Stimulated activated CD4-positive, alpha-beta T cell treated with anti-CD3 and anti-CD28 coated beads, Interleukin-2, amount 100 ng/mL, for 48 hours (primary cell): ENCODE data around the gene ANGPTL4.
"Not testable (repeated sequence)": the region's sequence is repeated elsewhere in the genome, so short reads cannot be mapped to it uniquely, and the experiment has no call there.

Source experiments
- DNase-seq, 2 donors: peaks; one replicate each; pipeline ENCODE4 v3.0.0-alpha.2; 2020

ANGPTL4 gene

DNA sequence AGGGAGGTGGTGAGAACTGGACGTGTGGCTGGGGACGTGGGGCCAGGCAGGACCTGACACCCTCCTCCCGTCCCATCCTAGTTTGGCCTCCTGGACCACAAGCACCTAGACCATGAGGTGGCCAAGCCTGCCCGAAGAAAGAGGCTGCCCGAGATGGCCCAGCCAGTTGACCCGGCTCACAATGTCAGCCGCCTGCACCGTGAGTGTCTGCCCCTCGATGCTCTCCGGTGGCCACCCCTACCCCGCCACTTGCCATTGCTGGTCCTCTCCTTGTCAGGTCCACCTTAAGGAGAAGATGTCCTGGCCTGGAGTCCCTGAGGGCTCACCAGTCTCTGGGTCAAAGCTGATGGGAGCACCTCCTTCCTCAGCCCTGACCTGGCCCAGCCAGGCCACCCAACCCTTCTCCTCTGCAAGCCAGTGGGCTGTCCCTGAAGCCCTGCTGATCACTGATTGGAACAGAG is 2.2 kb downstream of the ANGPTL4 start:
- DNase-seq = no peak

DNA sequence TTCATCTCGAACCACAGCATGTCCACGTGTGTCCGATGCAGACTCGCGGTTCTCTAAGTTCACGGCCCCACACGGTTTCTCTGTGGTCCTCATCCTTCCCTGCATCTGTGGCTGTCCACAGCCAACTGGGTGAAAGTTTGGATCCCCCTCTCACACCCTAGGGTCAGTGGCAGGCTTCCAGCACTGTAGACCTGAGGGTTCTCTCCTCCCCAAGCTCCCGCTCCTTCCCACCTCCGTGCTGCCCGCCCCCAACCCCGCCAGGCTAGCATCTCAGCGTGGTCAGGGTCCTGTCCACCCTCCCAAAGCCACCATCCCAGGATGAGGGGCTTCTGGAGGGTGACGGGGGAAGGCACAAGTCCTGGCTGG is 3.0 kb downstream of the ANGPTL4 start:
- DNase-seq = no peak

DNA sequence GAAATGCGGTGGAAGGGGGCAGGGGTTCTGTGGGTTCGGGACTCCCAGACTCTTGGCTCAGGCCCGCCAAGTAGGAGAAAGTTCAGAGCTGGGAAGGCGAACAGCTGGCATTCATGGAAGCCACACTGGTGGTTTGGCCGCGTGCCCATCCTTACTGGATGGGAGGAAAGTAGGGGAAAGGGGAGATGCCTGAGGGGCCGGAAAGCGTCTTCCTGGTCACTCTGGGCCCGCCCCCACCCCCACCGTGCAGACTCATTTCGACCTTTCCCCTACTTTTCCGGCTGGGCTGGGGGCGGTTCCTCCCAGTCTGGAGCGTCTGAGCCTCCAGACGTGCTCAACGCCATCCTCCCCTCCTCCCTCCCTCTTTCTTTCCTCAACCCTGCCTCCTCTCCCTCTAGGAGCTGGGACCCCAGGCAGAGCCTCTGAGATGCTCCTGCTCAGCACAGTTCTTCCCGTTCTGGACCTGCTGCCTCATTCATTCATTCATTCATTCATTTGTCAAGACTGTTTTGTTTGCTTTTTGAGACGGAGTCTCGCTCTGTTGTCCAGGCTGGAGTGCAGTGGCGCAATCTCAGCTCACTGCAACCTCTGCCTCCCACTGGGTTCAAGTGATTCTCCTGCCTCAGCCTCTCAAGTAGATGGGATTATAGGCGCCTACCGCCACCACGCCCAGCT is 3.5 kb downstream of the ANGPTL4 start:
- DNase-seq = no peak

DNA sequence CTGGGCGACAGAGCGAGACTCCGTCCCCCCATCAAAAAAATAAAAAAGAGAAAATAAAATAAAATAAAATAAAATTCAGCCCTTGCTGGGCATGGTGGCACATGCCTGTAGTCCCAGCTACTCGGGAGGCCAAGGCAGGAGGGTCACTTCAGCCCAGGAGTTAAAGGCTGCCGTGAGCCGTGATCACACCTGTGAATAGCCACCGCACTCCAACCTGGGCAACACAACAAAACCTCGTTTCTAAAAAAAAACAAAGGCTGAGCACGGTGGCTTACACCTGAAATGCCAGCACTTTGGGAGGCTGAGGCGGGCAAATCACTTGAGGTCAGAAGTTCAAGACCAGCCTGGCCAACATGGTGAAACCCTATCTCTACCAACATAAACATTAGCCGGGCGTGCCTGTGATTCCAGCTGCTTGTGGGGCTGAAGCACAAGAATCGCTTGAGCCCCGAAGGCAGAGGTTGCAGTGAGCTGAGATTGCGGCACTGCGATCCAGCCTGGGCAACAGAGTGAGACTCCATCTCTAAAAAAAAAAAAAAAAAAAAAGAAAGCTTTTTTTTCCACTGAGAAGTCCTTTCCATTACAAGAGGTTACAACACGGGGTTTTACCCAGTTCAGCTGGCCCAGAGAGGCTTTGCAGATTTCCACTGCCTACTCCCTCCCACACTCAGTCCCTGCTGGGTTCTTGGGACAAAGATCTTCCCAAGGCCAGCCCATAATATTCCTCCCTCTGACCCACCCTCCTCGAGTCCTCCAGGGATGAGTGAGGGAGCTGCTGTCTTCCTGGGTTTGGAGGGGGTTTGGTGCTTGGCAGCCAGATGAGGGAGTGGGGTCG is 6.4 kb downstream of the ANGPTL4 start:
- no peak for DNase-seq

DNA sequence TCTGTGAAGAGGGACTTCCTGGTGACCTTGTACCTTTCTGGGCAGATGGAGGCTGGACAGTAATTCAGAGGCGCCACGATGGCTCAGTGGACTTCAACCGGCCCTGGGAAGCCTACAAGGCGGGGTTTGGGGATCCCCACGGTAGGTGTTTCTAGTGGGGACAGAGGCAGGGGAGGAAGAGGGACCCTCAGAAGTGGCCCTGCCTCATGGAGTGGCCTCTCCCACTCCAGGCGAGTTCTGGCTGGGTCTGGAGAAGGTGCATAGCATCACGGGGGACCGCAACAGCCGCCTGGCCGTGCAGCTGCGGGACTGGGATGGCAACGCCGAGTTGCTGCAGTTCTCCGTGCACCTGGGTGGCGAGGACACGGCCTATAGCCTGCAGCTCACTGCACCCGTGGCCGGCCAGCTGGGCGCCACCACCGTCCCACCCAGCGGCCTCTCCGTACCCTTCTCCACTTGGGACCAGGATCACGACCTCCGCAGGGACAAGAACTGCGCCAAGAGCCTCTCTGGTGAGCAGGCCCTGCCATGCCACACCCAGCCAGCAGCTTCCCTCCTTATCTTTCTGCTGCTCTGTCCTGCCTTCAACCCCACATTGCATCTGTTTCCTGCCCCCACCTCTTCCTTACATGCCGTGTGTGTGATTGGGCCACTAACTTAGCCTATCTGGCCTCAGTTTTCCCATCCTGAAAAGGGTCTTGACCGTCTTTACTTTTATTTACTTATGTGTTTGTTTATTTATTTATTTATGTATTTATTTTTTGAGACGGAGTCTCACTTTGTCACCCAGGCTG is 7.3 kb downstream of the ANGPTL4 start:
- DNase-seq = no peak

DNA sequence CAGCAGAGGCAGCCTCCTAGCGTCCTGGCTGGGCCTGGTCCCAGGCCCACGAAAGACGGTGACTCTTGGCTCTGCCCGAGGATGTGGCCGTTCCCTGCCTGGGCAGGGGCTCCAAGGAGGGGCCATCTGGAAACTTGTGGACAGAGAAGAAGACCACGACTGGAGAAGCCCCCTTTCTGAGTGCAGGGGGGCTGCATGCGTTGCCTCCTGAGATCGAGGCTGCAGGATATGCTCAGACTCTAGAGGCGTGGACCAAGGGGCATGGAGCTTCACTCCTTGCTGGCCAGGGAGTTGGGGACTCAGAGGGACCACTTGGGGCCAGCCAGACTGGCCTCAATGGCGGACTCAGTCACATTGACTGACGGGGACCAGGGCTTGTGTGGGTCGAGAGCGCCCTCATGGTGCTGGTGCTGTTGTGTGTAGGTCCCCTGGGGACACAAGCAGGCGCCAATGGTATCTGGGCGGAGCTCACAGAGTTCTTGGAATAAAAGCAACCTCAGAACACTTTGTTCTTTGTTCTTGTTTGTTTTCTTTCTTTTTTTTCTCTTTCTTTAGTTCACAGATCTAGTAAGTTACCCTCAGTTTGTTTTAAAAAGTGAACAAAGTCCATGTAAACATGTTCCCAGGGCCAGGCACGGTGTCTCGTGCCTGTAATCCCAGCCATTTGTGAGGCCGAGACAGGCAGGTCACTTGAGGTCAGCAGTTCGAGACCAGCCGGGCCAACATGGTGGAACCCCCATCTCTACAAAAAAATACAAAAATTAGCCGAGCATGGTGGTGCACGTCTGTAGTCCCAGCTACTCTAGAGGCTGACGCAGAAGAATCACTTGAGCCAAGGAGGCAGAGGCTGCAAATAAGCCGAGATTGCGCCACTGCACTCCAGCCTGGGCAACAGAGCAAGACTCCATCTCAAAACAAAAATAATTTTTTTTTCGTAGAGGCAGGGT is 10.2 kb downstream of the ANGPTL4 start:
- DNase-seq = no peak

DNA sequence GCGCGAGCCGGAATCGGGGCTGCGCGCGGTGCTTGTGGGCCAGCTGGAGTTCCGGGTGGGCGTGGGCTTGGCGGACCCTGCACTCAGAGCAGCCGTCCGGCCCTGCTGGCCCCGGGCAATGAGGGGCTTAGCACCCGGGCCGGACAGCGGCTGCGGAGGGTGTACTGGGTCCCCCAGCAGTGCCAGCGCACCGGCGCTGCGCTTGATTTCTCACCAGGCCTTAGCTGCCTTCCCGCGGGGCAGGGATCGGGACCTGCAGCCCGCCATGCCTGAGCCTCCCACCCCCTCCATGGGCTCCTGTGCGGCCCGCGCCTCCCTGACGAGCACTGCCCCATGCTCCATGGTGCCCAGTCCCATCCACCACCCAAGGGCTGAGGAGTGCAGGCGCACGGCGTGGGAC is 11.8 kb downstream of the ANGPTL4 start:
- not testable (repeated sequence) for DNase-seq

DNA sequence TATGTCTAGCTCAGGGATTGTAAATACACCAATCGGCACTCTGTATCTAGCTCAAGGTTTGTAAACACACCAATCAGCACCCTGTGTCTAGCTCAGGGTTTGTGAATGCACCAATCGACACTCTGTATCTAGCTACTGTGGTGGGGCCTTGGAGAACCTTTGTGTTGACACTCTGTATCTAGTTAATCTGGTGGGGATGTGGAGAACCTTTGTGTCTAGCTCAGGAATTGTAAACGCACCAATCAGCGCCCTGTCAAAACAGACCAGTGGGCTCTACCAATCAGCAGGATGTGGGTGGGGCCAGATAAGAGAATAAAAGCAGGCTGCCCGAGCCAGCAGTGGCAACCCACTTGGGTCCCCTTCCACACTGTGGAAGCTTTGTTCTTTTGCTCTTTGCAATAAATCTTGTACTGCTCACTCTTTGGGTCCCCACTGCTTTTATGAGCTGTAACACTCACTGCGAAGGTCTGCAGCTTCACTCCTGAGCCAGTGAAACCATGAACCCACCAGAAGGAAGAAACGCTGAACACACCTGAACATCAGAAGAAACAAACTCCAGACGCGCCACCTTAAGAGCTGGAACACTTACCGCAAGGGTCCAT is 12.5 kb downstream of the ANGPTL4 start:
- not testable (repeated sequence) for DNase-seq

DNA sequence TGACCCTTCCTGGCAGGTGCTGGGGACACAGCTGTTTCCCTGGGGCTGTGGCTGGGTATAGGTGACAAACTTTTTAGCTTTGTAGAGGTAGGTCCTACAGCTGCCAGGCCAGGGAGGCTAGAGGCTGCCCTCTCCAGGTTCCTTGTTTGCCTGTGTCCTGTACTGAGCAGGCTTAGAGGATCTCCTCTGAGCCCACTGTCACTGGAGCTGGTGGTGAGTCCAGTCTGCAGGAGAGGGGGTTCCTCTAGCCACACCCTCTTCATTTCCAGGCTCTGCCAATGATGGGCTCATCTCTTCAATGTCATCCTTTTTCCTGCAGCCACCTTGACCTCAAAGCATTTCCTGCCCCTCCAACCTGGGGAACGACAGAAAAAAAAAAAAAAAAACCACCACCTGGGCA is 13.6 kb downstream of the ANGPTL4 start:
- no peak for DNase-seq

DNA sequence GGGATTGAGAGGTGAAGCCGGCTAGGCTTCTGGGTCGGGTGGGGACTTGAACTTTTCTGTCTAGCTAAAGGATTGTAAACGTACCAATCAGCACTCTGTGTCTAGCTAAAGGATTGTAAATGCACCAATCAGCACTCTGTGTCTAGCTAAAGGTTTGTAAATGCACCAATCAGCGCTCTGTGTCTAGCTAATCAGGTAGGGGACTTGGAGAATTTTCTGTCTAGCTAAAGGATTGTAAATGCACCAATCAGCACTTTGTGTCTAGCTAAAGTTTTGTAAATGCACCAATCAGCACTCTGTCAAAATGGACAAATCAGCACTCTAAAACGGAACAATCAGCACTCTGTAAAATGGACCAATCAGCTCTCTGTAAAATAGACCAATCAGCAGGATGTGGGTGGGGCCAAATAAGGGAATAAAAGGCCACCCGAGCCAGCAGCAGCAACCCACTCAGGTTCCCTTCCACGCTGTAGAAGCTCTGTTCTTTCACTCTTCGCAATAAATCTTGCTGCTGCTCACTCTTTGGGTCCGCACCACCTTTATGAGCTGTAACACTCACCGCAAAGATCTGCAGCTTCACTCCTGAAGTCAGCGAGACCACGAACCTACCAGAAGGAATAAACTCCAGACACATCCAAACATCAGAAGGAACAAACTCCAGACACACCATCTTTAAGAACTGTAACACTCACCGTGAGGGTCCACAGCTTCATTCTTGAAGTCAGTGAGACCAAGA is 15.4 kb downstream of the ANGPTL4 start:
- not testable (repeated sequence) for DNase-seq

DNA sequence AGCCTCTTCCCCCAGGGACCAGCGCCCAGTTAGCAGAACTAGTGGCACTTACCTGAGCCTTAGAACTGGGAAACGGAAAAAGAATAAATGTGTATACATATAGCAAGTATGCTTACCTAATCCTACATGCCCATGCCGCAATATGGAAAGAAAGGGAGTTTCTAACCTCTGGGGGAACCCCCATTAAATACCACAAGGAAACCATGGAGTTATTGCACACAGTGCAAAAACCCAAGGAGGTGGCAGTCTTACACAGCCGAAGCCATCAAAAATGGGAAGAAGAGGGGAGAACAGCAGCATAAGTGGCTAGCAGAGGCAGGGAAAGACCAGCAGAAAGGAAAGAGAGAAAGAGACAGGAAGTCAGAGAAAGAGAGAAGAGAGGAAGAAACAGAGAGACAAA is 20.6 kb downstream of the ANGPTL4 start:
- DNase-seq = not testable (repeated sequence)

DNA sequence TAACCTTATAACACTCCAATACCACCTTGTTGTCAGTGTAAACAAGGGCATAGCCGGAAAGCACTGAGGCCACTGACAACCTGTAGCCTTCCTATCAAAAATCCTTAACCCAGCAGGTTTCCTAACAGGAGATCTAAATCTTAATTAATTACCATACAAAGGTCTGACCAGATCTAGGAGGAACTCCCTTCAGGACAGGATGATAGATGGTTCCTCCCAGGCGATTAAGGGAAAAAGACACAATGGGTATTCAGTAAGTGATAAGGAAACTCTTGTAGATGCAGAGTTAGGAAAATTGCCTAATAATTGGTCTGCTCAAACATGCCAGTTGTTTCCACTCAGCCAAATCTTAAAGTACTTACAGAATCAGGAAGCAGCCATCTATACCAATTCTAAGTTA is 21.1 kb downstream of the ANGPTL4 start:
- not testable (repeated sequence) for DNase-seq

DNA sequence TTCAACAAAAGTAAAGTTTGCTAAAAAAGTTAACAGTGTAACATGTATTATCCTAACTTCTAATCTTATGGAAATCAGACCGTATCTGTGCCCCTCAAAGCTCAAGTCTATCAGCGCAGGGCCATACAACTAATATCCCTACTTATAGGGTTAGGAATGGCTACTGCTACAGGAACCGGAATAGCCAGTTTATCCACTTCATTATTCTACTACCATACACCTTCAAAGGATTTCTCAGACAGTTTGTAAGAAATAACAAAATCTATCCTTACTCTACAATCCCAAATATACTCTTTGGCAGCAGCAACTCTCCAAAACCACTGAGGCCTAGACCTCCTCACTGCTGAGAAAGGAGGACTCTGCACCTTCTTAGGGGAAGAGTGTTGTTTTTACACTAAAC is 21.6 kb downstream of the ANGPTL4 start:
- not testable (repeated sequence) for DNase-seq

DNA sequence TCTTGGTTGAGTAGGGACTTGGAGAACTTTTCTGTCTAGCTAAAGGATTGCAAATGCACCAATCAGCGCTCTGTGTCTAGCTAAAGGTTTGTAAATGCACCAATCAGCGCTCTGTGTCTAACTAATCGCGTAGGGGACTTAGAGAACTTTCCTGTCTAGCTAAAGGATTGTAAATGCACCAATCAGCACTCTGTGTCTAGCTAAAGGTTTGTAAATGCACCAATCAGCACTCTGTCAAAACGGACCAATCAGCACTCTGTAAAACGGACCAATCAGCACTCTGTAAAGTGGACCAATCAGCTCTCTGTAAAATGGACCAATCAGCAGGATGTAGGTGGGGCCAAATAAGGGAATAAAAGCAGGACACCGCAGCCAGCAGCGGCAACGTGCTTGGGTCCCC is 22.5 kb downstream of the ANGPTL4 start:
- DNase-seq = not testable (repeated sequence)

DNA sequence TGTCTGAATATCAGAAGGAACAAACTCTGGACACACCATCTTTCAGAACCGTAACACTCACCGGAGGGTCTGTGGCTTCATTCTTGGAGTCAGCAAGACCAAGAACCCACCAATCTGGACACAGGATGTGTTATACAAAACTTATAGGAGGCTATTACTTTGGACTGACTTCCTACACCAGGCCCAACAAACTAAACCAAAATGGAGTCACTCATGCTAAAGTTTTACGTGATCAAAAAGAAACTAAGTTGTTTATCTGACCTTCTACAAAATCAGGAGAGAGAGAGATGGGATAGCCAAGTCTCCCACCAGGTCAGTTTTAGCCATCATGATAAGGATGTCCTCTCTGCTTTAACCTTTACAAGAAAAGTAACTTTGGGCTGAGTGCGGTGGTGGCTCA is 23.0 kb downstream of the ANGPTL4 start:
- no peak for DNase-seq

DNA sequence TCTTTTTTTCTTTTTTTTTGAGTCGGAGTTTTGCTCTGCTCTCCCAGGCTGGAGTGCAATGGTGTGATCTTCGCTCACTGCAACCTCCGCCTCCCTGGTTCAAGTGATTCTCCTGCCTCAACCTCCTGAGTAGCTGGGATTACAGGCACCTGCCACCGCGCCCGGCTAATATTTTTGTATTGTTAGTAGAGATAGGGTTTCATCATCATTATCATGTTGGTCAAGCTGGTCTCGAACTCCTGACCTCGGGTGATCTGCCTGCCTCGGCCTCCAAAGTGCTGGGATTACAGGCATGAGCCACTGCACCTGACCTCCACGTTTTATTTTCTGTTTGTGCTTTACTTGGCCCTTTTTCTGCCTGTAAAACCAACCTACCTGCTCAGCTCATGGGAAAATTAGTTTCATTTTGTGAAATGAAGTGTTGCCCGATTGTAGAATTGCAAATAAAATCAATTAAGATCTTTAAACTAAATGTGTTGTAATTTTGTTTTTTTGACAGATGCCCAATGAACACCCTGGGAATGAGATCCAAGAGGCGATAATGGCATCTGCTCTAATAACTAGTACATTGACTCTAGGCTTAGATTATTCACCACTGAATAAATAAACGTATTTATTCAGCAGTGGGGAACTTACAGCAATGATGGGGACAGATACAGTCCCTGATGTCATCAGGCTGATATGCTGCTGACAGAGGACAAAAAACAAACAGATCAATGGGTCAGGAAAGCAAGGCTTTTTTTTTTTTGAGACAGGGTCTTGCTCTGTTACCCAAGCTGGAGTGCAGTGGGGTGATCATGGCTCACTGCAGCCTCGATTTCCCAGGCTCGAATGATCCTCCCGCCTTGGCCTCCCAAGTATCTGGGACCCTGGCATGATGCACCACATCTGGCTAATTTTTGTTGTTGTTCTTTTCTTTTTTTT is 24.0 kb downstream of the ANGPTL4 start:
- no peak for DNase-seq

DNA sequence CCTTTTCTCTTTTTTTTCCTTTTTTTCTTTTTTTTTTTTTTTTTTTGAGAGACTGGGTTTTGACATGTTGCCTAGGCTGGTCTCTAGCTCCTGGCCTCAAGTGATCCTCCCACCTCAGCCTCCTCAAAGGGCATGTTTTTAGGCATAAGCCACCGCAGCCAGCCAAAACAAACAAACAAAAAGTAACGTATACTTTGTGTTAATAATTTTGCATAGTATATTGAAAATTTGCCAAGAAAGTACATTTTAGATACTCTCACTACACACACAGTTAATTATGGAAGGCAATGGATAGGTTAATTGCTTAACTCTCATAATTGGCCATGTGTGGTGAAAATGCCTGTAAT is 24.6 kb downstream of the ANGPTL4 start:
- no peak for DNase-seq

DNA sequence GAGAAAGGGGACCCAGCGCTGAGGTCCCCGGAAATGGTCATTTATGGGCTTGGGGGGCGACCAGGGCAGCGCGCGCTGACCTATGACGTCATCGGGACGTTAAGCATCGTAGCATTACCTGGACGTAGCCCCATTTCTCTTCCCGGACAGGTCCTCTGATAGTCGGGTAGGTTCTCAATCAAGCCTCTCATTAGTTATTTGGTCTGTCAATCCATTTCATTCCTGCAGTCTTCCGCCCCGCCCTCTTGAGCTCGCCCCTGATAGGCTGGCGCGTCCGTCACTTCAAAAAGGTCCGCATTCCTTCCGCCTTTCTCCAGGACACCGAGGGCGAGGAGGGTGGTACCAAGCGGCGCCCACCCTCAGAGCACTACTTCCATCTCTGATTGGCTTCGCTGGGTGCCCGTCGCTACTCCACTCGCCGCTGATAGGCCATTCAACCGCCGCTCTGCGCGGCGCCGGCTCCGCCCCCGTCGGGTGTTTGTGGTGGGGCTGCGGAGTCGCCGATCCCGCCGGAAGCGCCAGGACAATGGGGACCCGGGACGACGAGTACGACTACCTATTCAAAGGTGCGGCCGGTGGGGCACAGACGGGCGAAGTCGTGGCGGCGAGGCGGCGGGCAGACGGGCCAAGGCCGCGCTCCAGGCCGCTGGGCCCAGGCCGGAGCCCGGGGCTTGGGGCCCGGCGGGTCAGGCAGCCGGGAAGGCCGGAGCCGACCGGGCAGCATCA is 26.1 kb downstream of the ANGPTL4 start, which contains the start of gene RAB11B:
Gene RAB11B, plus strand, starts transcription at position 470 of the 726 bp plus-strand sequence. Its CDS starts 57 bp downstream, at position 527.
- DNase-seq = peak; percentile 96

DNA sequence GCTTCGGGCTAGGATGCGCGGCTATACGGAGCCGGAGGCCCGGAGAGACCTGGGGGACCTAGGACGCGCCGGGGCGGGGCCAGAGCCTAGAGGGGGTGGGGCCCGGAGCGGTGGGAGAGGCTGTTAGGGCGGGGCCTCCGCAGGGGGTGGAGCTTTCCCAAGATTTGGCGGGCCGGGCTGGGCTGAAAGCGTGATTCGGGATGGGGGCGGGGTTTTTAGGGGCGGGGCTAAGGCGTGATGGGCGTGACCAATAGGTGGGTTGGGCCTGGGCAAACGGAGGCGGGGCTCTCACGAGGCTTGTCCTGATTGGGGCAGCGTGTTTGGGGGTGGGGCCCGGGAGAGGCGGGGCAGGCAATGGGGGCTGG is 26.6 kb downstream of the ANGPTL4 start:
- DNase-seq = peak; percentile 94 to 97
